Prostate gland (tissue), 2 donors: Measurements from ENCODE around the gene ARL2BP. TPM values are rescaled to one million over a fixed set of nuclear protein-coding genes. Genes with fewer than 3 reads are reported as not detected.

Experiments used
- DNase-seq: peaks from one replicate; pipeline ENCODE4 v3.0.0-alpha.2; 2019; ENCODE audit warnings: low spot score
- H3K27ac ChIP-seq, 2 donors: fragments of 200-600 bp; sonication (generic); 2 replicates each; pipeline ENCODE4 v1.5.1; 2017 to 2019
- H3K27me3 ChIP-seq: fragments of 200-600 bp; sonication (generic); replicated peaks from 2 replicates; pipeline ENCODE4 v1.5.1; 2019; ENCODE audit not compliant: insufficient read depth
- H3K36me3 ChIP-seq, 2 donors: fragments of 200-600 bp; sonication (generic); 1 replicate in 1 of 2; 2 replicates in 1 of 2; pipeline versions ENCODE4 v1.5.1 to v1.8.1; 2017 to 2019
- H3K4me1 ChIP-seq: fragments of 200-600 bp; sonication (generic); replicated peaks from 2 replicates; pipeline ENCODE4 v1.5.1; 2019
- H3K4me3 ChIP-seq, 2 donors: fragments of 200-600 bp; sonication (generic); 2 replicates each; pipeline ENCODE4 v1.5.1; 2017 to 2019
- H3K9me3 ChIP-seq: fragments of 200-600 bp; sonication (generic); 2 replicates; pipeline ENCODE4 v1.5.1; 2017
- POLR2A ChIP-seq: fragments of 450-650 bp; IDR thresholded peaks from one replicate; pipeline ENCODE4 v1.6.1; 2016; ENCODE audit warnings: antibody characterized with exemption, mild to moderate bottlenecking
- POLR2AphosphoS5 ChIP-seq: sonication (generic); formaldehyde crosslinking; IDR thresholded peaks from one replicate; pipeline ENCODE4 v1.6.1; 2017; ENCODE audit warnings: antibody characterized with exemption
- WGBS: methylation state at CpG from one replicate; pipeline ENCODE4 v1.1.5; 2018; 5-methylcytosine and 5-hydroxymethylcytosine counted together
- intact Hi-C: fragments of 100-400 bp; cut with DNase I; formaldehyde crosslinking; loops from one replicate; pipeline ENCODE4 v1.14.2; 2022
- total RNA-seq, 2 donors: library from RNA; depleted of rRNA; stranded (reverse); fragments of >200 nt; gene quantifications; one replicate each; pipeline ENCODE4 v1.1.0, GENCODE V29; 2016
- TF ChIP-seq, protein P1 (sequence below), 4 experiments: fragments of 200-600 bp in 2 of 4; fragments of 450-650 bp in 2 of 4; sonication (generic) in 2 of 4; IDR thresholded peaks; 1 replicate in 3 of 4; 2 replicates in 1 of 4; pipeline ENCODE4 v1.5.1; 2016 to 2019; ENCODE audit warnings: antibody characterized with exemption in 4 of 4, mild to moderate bottlenecking in 2 of 4, moderate library complexity in 2 of 4

The ARL2BP gene
- total RNA-seq, 2 donors from 2014 or later: 62.3 to 81.4 TPM

DNA sequence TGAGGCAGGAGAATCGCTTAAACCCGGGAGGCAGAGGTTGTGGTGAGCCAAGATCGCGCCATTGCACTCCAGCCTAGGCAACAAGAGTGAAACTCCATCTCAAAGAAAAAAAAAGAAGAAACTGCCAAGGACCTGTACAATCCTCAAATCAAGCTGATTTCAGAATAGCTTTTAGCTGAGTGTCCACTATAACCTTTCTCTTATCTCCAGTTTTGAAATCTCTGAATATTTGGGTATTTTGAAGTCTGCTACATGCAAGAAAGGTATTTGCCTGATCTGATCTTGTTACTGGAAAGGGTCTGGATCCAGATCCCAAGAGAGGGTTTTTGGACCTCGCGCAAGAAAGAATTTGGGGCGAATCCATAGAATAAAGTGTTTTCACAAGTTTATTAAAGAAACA is 19.1 kb upstream of the ARL2BP start:
- H3K4me1 ChIP-seq: no peaks in the 10 kb centered on the region
- DNase-seq: no peak
- no peaks in the 10 kb centered on the region for H3K36me3 ChIP-seq
- TF ChIP-seq POLR2A: no peak
- TF ChIP-seq, protein P1, sequence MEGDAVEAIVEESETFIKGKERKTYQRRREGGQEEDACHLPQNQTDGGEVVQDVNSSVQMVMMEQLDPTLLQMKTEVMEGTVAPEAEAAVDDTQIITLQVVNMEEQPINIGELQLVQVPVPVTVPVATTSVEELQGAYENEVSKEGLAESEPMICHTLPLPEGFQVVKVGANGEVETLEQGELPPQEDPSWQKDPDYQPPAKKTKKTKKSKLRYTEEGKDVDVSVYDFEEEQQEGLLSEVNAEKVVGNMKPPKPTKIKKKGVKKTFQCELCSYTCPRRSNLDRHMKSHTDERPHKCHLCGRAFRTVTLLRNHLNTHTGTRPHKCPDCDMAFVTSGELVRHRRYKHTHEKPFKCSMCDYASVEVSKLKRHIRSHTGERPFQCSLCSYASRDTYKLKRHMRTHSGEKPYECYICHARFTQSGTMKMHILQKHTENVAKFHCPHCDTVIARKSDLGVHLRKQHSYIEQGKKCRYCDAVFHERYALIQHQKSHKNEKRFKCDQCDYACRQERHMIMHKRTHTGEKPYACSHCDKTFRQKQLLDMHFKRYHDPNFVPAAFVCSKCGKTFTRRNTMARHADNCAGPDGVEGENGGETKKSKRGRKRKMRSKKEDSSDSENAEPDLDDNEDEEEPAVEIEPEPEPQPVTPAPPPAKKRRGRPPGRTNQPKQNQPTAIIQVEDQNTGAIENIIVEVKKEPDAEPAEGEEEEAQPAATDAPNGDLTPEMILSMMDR (IDR thresholded peaks at IDR 0.05): no peak
- TF ChIP-seq POLR2AphosphoS5: no peak
- intact Hi-C loops: no loop called here
- no peak overlapping the region for H3K27ac ChIP-seq
- H3K9me3 ChIP-seq: no peaks in the 10 kb centered on the region
- WGBS: 95% methylated on average over 7 of the region's 7 CpGs
- no peaks in the 10 kb centered on the region for H3K27me3 ChIP-seq
- H3K4me3 ChIP-seq: no peak overlapping the region

DNA sequence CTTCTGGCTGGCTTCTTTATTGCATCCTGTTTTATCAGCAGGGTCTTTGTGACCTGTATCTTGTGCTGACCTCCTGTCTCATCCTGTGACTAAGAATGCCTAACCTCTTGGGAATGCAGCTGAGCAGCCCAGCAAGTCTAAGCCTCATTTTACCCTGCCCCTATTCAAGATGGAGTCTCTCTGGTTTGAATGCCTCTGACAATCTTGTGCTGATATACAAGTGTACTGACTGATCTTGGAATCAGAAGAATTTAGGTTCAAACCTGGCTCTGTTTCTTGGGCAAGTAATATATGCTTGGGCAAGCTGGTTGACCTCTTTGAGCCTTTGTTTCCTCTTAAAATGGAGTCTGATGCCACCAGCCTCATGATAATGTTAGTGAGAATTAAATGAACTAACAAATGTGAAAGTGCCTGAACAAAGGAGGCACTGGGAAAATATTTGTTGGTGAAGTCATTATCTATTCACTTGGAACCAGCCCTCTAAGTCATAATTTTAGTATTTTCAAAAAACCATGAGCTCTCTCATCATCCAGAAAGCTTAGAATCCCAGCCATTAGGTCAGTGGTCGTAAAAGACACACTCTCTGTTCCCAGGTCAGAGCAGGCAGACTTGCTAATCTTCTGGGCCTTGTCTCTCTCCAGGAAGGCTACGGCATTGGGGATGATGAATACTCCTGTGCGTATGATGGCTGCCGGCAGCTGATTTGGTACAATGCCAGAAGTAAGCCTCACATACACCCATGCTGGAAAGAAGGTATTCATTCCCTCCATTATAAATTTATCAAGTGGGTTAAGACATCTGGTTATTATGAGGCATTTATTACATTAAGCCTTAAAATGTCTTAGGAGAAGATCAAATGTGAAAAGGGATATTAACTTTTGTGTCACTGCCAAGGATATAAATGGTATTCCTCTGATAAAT is 18.1 kb upstream of the ARL2BP start:
- no peak overlapping the region for H3K27ac ChIP-seq
- no peaks in the 10 kb centered on the region for H3K9me3 ChIP-seq
- TF ChIP-seq POLR2AphosphoS5 (no peak), POLR2A (no peak)
- TF ChIP-seq, protein P1 (IDR thresholded peaks at IDR 0.05): no peak
- H3K4me1 ChIP-seq: no peaks in the 10 kb centered on the region
- intact Hi-C loops: no loop called here
- H3K4me3 ChIP-seq: no peak overlapping the region
- no peak for DNase-seq
- WGBS: 93% methylated on average over 4 of the region's 4 CpGs
- no peaks in the 10 kb centered on the region for H3K27me3 ChIP-seq
- H3K36me3 ChIP-seq: peaks cover 0 to 1% of the 10 kb centered on the region in 2 donors

DNA sequence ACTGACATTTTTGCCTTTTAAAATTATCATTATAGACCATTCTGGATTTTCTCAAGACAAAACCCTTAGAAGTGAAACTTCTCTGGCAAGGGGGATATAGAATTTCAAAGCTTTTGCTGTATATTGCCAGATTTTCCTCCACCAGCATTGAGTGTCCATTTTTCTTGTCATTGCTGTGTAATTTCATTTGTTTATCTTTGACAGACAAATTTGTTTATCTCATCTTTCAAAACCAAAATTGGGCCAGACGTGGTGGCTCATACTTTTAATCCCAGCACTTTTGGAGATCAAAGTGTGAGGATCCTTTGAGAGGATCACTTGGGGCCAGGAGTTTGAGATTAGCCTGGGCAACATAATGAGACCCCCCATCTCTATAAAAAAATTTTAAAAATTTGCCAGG is 16.0 kb upstream of the ARL2BP start:
- TF ChIP-seq, protein P1 (IDR thresholded peaks at IDR 0.05): no peak
- TF ChIP-seq POLR2AphosphoS5 (no peak), POLR2A (no peak)
- Histone ChIP-seq H3K9me3 (no peaks in the 10 kb centered on the region), H3K27me3 (no peaks in the 10 kb centered on the region), H3K27ac (no peak overlapping the region), H3K36me3 (peaks cover 0 to 6% of the 10 kb centered on the region in 2 donors), H3K4me3 (no peak overlapping the region), H3K4me1 (no peaks in the 10 kb centered on the region)
- intact Hi-C loops: no loop called here
- WGBS: 75% methylated on average over 1 of the region's 1 CpG
- DNase-seq: no peak

DNA sequence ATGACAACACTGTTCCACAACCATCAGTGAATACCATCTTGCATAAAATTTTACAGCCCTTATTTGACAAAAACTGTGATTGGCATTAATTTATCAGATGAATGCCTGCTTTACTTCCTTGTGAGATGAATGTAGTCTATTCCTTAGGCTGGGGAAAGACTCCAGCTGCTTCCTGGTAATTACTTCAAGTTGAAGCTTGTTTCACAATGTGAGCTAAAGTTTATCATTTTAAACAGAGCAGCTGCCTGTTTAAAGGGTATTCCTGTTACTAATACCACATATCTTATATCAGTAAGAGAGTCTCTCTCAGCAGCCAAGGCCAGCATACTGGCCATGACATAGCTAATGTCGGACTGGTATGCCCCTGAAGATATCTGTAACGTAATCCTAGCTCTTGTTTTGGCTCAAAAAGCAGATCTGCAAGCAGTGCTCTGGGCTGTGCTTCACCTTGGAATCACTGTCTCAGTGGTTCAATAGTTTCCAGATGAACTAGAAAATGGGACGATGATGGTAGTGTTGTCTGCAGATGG is 13.2 kb upstream of the ARL2BP start:
- peaks cover 4% of the 10 kb centered on the region for H3K4me1 ChIP-seq
- peaks cover 0 to 6% of the 10 kb centered on the region in 2 donors for H3K36me3 ChIP-seq
- no peaks in the 10 kb centered on the region for H3K27me3 ChIP-seq
- H3K4me3 ChIP-seq: no peak overlapping the region
- 47% methylated on average over 3 of the region's 3 CpGs for WGBS
- TF ChIP-seq POLR2AphosphoS5 (peak; percentile 85), POLR2A (no peak)
- TF ChIP-seq, protein P1 (IDR thresholded peaks at IDR 0.05): no peak
- no peak overlapping the region for H3K27ac ChIP-seq
- intact Hi-C loops: no loop called here
- H3K9me3 ChIP-seq: no peaks in the 10 kb centered on the region
- peak; percentile 37 for DNase-seq
